Activated T-cell treated with anti-CD3 and anti-CD28 coated beads, Interleukin-2, amount 50 U/mL, for 4 hours (primary cell): ENCODE data around the gene ACRV1. TPM values are rescaled to one million over a fixed set of nuclear protein-coding genes. Genes with fewer than 3 reads are reported as not detected.

Experiments
- ATAC-seq, 2 donors: fragments of 200-7000 bp; cut with Tn5 transposase; one replicate each; pipeline ENCODE4 v1.10.0; 2021
- DNase-seq: peaks from one replicate; pipeline ENCODE4 v3.0.0-alpha.2; 2020
- H3K27me3 Mint-ChIP-seq: one replicate; pipeline ENCODE4 v1.8.0; 2021; ENCODE audit warnings: low read depth, mixed read lengths
- H3K36me3 Mint-ChIP-seq: one replicate; pipeline ENCODE4 v1.8.0; 2022; ENCODE audit warnings: mixed read lengths; ENCODE audit not compliant: insufficient read depth
- H3K4me1 Mint-ChIP-seq: one replicate; pipeline ENCODE4 v1.8.0; 2021; ENCODE audit warnings: low read depth, mixed read lengths
- H3K4me3 Mint-ChIP-seq: one replicate; pipeline ENCODE4 v1.8.0; 2021; ENCODE audit warnings: mild to moderate bottlenecking, moderate library complexity, mixed read lengths
- H3K9me3 Mint-ChIP-seq: one replicate; pipeline ENCODE4 v1.8.0; 2021; ENCODE audit warnings: mixed read lengths
- total RNA-seq, 3 donors: library from RNA; stranded (reverse); gene quantifications; one replicate each; pipeline ENCODE4 v1.2.1, GENCODE V29; 2021

The ACRV1 gene
- total RNA-seq, 3 donors from 2014 or later, result not detected

GRCh38 chr11:125625630-125626287 is 54.9 kb downstream of the ACRV1 start:
- Mint-ChIP-seq H3K9me3 (no peaks in the 10 kb centered on the region), H3K4me1 (peaks cover 17% of the 10 kb centered on the region), H3K36me3 (peaks cover 4% of the 10 kb centered on the region), H3K4me3 (peak overlapping the region; percentile 97), H3K27me3 (no peaks in the 10 kb centered on the region)
- ATAC-seq, result peak; percentile 94 to 95
- peak; percentile 77 for DNase-seq

GRCh38 chr11:125625225-125625629 is 55.4 kb downstream of the ACRV1 start:
- peaks cover 17% of the 10 kb centered on the region for H3K4me1 Mint-ChIP-seq
- H3K9me3 Mint-ChIP-seq, result no peaks in the 10 kb centered on the region
- ATAC-seq (peak in 1 of 2 donors; percentile 30), DNase-seq (no peak)
- H3K36me3 Mint-ChIP-seq, result peaks cover 5% of the 10 kb centered on the region
- no peaks in the 10 kb centered on the region for H3K27me3 Mint-ChIP-seq
- peak overlapping the region; percentile 97 for H3K4me3 Mint-ChIP-seq

GRCh38 chr11:125624756-125625213 is 55.9 kb downstream of the ACRV1 start, which contains the start of gene CHEK1:
TSS of gene CHEK1 (plus strand) at chr11:125625163. CDS start at chr11:125626769, 1,606 bp downstream.
- peak within 1 kb of the TSS; percentile 97 for H3K4me3 Mint-ChIP-seq
- H3K27me3 Mint-ChIP-seq, result no peaks in the 10 kb centered on the region
- H3K4me1 Mint-ChIP-seq, result peaks cover 17% of the 10 kb centered on the region
- ATAC-seq (no peak), DNase-seq (no peak)
- no peaks in the 10 kb centered on the region for H3K9me3 Mint-ChIP-seq
- peaks cover 7% of the 10 kb centered on the region for H3K36me3 Mint-ChIP-seq

GRCh38 chr11:125623064-125623463 is 57.6 kb downstream of the ACRV1 start:
- ATAC-seq (no peak), DNase-seq (no peak)
- peaks cover 17% of the 10 kb centered on the region for H3K4me1 Mint-ChIP-seq
- peaks cover 16% of the 10 kb centered on the region for H3K36me3 Mint-ChIP-seq
- no peaks in the 10 kb centered on the region for H3K27me3 Mint-ChIP-seq
- no peaks in the 10 kb centered on the region for H3K9me3 Mint-ChIP-seq
- no peak overlapping the region for H3K4me3 Mint-ChIP-seq

GRCh38 chr11:125621995-125622394 is 58.7 kb downstream of the ACRV1 start:
- Mint-ChIP-seq H3K36me3 (peaks cover 14% of the 10 kb centered on the region), H3K4me3 (no peak overlapping the region), H3K27me3 (no peaks in the 10 kb centered on the region), H3K9me3 (no peaks in the 10 kb centered on the region), H3K4me1 (peaks cover 12% of the 10 kb centered on the region)
- ATAC-seq (no peak), DNase-seq (no peak)

Other genes starting within 250 kb of the ACRV1 start
- gene FEZ1, start 184.6 kb downstream of the ACRV1 start, total RNA-seq, result 1 to 10 TPM; 1.1 to 2.0 (median 1.5) TPM
- 10 to 100 TPM; 53.8 to 61.9 (median 57.2) TPM for gene EI24, start 111.4 kb downstream of the ACRV1 start, total RNA-seq
- 100 to 1,000 TPM; 124 to 148 (median 141) TPM for gene STT3A, start 88.0 kb downstream of the ACRV1 start, total RNA-seq
- gene CHEK1, start 55.7 kb downstream of the ACRV1 start, total RNA-seq, result 100 to 1,000 TPM in 2 of 3 donors, 10 to 100 TPM in 1; 93.4 to 134 (median 108) TPM
- not detected for gene PATE1, start 65.4 kb upstream of the ACRV1 start, total RNA-seq
- not detected for gene PATE2, start 98.0 kb upstream of the ACRV1 start, total RNA-seq
- gene PATE3, start 107.3 kb upstream of the ACRV1 start, total RNA-seq, result not detected
- gene PATE4, start 152.5 kb upstream of the ACRV1 start, total RNA-seq, result not detected
- 1 to 10 TPM; 1.6 to 1.8 (median 1.7) TPM for gene HYLS1, start 206.8 kb upstream of the ACRV1 start, total RNA-seq
- gene PUS3, start 222.4 kb upstream of the ACRV1 start, total RNA-seq, result 10 to 100 TPM; 22.3 to 30.5 (median 28.4) TPM
- gene DDX25, start 223.7 kb upstream of the ACRV1 start, total RNA-seq, result not detected